GM12878 (cell line): ENCODE results near the gene PPT2. TPM values are rescaled to one million over a fixed set of nuclear protein-coding genes. Genes with fewer than 3 reads are reported as not detected.

Experiments used
- ATAC-seq: fragments of 200-7000 bp; cut with Tn5 transposase; 3 replicates; pipeline ENCODE4 v1.9.1; 2020; ENCODE audit warnings: mild to moderate bottlenecking, moderate library complexity
- BruUV-seq: library from RNA; stranded (reverse); fragments of 400-500 nt; replicated peaks from 2 replicates; lab custom pipeline; 2021; lab: Mats Ljungman, UMichigan
- CTCF ChIA-PET: fragments of 300-600 bp; sonication (Branson Sonifier 250); formaldehyde crosslinking; extraction: SDS; loops from one replicate; lab custom pipeline; 2021; ENCODE audit warnings: inconsistent platforms; lab: Yijun Ruan, JAX
- POLR2A ChIA-PET: fragments of 350-600 bp; formaldehyde crosslinking; extraction: SDS; loops from one replicate; lab custom pipeline; 2021; ENCODE audit warnings: inconsistent platforms; lab: Charles Lee
- RAD21 ChIA-PET: fragments of 300-600 bp; sonication (Branson Sonifier 250); formaldehyde crosslinking; loops from one replicate; lab custom pipeline; 2023; ENCODE audit warnings: antibody characterized with exemption; ENCODE audit not compliant: unreplicated experiment; lab: Charles Lee
- SMC1A ChIA-PET: fragments of 300-600 bp; sonication (Branson Sonifier 250); formaldehyde crosslinking; loops from one replicate; lab custom pipeline; 2023; ENCODE audit not compliant: unreplicated experiment, uncharacterized antibody; lab: Charles Lee
- DNase-seq: peaks from one replicate; pipeline ENCODE4 v3.0.0-alpha.2; 2011; ENCODE audit warnings: low read depth, low spot score
- FAIRE-seq: peaks from 3 replicates; lab custom pipeline; 2011; peaks lifted over from hg19 to GRCh38; lab: Jason Lieb, UNC
- H2AFZ ChIP-seq: 2 replicates; pipeline ENCODE4 v1.6.0; 2011; ENCODE audit warnings: low read depth, low read length, control low read depth; ENCODE audit not compliant: control insufficient read depth
- H3K27ac ChIP-seq: 2 replicates; pipeline ENCODE4 v1.5.1; 2011; ENCODE audit warnings: control low read depth; ENCODE audit not compliant: control insufficient read depth, insufficient read depth
- H3K27me3 ChIP-seq, 2 experiments: replicated peaks in 1 of 2; 2 replicates each; pipeline versions ENCODE4 v1.6.0 to v1.6.1; 2011; ENCODE audit warnings: low read length in 1 of 2; ENCODE audit not compliant: control insufficient read depth in 2 of 2, insufficient read depth in 2 of 2
- H3K36me3 ChIP-seq, 2 experiments: 2 replicates each; pipeline ENCODE4 v1.5.1; 2011; ENCODE audit warnings: low read length in 1 of 2; ENCODE audit not compliant: control insufficient read depth in 2 of 2, insufficient read depth in 2 of 2
- H3K4me1 ChIP-seq: 2 replicates; pipeline ENCODE4 v1.6.1; 2011; ENCODE audit warnings: mild to moderate bottlenecking, low read length, moderate library complexity, mixed read lengths; ENCODE audit not compliant: control insufficient read depth, insufficient read depth
- H3K4me2 ChIP-seq: 2 replicates; pipeline ENCODE4 v1.6.0; 2011; ENCODE audit warnings: control low read depth; ENCODE audit not compliant: control insufficient read depth, insufficient read depth
- H3K4me3 ChIP-seq: fragments of 200-600 bp; sonication (generic); 2 replicates; pipeline ENCODE4 v1.5.1; 2016
- H3K79me2 ChIP-seq: 2 replicates; pipeline ENCODE4 v1.6.0; 2011; ENCODE audit warnings: low read length; ENCODE audit not compliant: control insufficient read depth, insufficient read depth
- H3K9ac ChIP-seq: 2 replicates; pipeline ENCODE4 v1.8.0; 2011; ENCODE audit warnings: low read length, control low read depth, mixed read lengths; ENCODE audit not compliant: control insufficient read depth, insufficient read depth
- H3K9me3 ChIP-seq: replicated peaks from 3 replicates; pipeline ENCODE4 v1.5.1; 2011; ENCODE audit warnings: mild to moderate bottlenecking, low read length; ENCODE audit not compliant: control insufficient read depth, insufficient read depth
- H4K20me1 ChIP-seq: 2 replicates; pipeline ENCODE4 v1.6.0; 2011; ENCODE audit not compliant: control insufficient read depth, insufficient read depth
- ATF3 ChIP-seq: IDR thresholded peaks from 2 replicates; pipeline ENCODE4 v1.6.1; 2011; ENCODE audit warnings: low read depth, mild to moderate bottlenecking, low read length, moderate library complexity, borderline replicate concordance; ENCODE audit errors: extremely low read depth
- BACH1 ChIP-seq: fragments of 450-650 bp; IDR thresholded peaks from 2 replicates; pipeline ENCODE4 v1.6.1; 2017; ENCODE audit warnings: mild to moderate bottlenecking, borderline replicate concordance
- CEBPB ChIP-seq, 2 experiments: fragments of 150-350 bp in 1 of 2; IDR thresholded peaks; 2 replicates each; pipeline ENCODE4 v1.6.1; 2012 to 2014; ENCODE audit warnings: low read depth in 2 of 2, low read length in 2 of 2, borderline replicate concordance in 1 of 2, inconsistent platforms in 1 of 2
- E4F1 ChIP-seq: fragments of 450-650 bp; IDR thresholded peaks from 2 replicates; pipeline ENCODE4 v1.6.1; 2018; ENCODE audit warnings: borderline replicate concordance, mild to moderate bottlenecking; ENCODE audit not compliant: partially characterized antibody
- ESRRA ChIP-seq: IDR thresholded peaks from 2 replicates; pipeline ENCODE4 v1.6.1; 2012; ENCODE audit warnings: mild to moderate bottlenecking, low read length, improper control_type of control experiment
- IRF3 ChIP-seq: fragments of 450-650 bp; IDR thresholded peaks from 2 replicates; pipeline ENCODE4 v1.6.1; 2014; ENCODE audit warnings: mild to moderate bottlenecking
- NR2C1 ChIP-seq: fragments of 450-650 bp; IDR thresholded peaks from 2 replicates; pipeline ENCODE4 v1.6.1; 2017; ENCODE audit warnings: antibody characterized with exemption, mild to moderate bottlenecking, moderate library complexity
- NRF1 ChIP-seq: conservative IDR thresholded peaks from 2 replicates; pipeline ENCODE4 v1.6.1; 2011; ENCODE audit warnings: mild to moderate bottlenecking, low read depth, low read length, improper control_type of control experiment
- PAX8 ChIP-seq: fragments of 450-650 bp; IDR thresholded peaks from 2 replicates; pipeline ENCODE4 v1.6.1; 2017; ENCODE audit warnings: mild to moderate bottlenecking, moderate library complexity
- SIX5 ChIP-seq: IDR thresholded peaks from 2 replicates; pipeline ENCODE4 v1.6.1; 2011; ENCODE audit warnings: mild to moderate bottlenecking, low read depth, low read length, moderate library complexity; ENCODE audit not compliant: severe bottlenecking
- SREBF1 ChIP-seq: IDR thresholded peaks from 2 replicates; pipeline ENCODE4 v1.6.1; 2012; ENCODE audit warnings: mild to moderate bottlenecking, low read length
- SUZ12 ChIP-seq: fragments of 200-600 bp; sonication (generic); IDR thresholded peaks from one replicate; pipeline ENCODE4 v1.6.1; 2018; ENCODE audit warnings: antibody characterized with exemption, mild to moderate bottlenecking; ENCODE audit not compliant: unreplicated experiment
- TCF12 ChIP-seq: IDR thresholded peaks from 2 replicates; pipeline ENCODE4 v1.6.1; 2011; ENCODE audit warnings: low read depth, mild to moderate bottlenecking, low read length
- WGBS: methylation state at CpG from one replicate; pipeline ENCODE4 v1.1.6; 2016; ENCODE audit warnings: low lambda C conversion rate; ENCODE audit not compliant: insufficient replicate concordance, insufficient coverage; ENCODE audit errors: missing lambda C conversion rate; 5-methylcytosine and 5-hydroxymethylcytosine counted together
- in situ Hi-C: fragments of 300-500 bp; cut with MboI; formaldehyde crosslinking; loops from 9 replicates; pipeline ENCODE4 v1.14.3; 2018; ENCODE audit warnings: mixed read lengths
- intact Hi-C: fragments of 100-400 bp; cut with micrococcal nuclease; formaldehyde crosslinking; loops from one replicate; pipeline ENCODE4 v1.14.2; 2022; ENCODE audit not compliant: unreplicated experiment
- polyA plus RNA-seq, 11 experiments: library from polyadenylated mRNA; depleted of rRNA in 4 of 11; unstranded in 6 of 11; stranded (reverse) in 5 of 11; fragments of >200 nt; fragmentation: Nextera tagmentation in 4 of 11; fragmentation: Illumina TruSeq in 1 of 11; extraction: Ambion mirVana in 4 of 11; extraction: Trizol in 1 of 11; gene quantifications; 1 replicate in 1 of 11; 2 replicates in 10 of 11; pipeline versions ENCODE4 v1.2.1 to v1.2.3, GENCODE V29; 2011 to 2016; ENCODE audit warnings: inconsistent platforms in 2 of 11, missing spikeins in 2 of 11, low read depth in 1 of 11
- total RNA-seq, 4 experiments: library from RNA; depleted of rRNA in 3 of 4; stranded (reverse); fragments of >200 nt in 3 of 4; fragmentation: Illumina TruSeq in 1 of 4; extraction: Trizol in 1 of 4; gene quantifications; 2 replicates each; pipeline versions ENCODE4 v1.2.1 to v1.2.3, GENCODE V29; 2013 to 2021
- TF ChIP-seq, protein P1 (sequence below): fragments of 450-650 bp; IDR thresholded peaks from 2 replicates; pipeline ENCODE4 v1.6.1; 2017; ENCODE audit warnings: borderline replicate concordance
- TF ChIP-seq, protein P2 (sequence below): fragments of 150-350 bp; IDR thresholded peaks from 2 replicates; pipeline ENCODE4 v1.6.1; 2014; ENCODE audit warnings: mild to moderate bottlenecking, low read depth, low read length
- TF ChIP-seq, protein P3 (sequence below): IDR thresholded peaks from 2 replicates; pipeline ENCODE4 v1.6.1; 2012; ENCODE audit warnings: low read depth, low read length, improper control_type of control experiment

Gene PPT2
- total and polyA plus RNA-seq, 10 of the 15 experiments (the other 5 are each of a cell fraction or from before 2014, with no cell fraction given), result 1.3 to 25.5 (median 5.5) TPM

DNA sequence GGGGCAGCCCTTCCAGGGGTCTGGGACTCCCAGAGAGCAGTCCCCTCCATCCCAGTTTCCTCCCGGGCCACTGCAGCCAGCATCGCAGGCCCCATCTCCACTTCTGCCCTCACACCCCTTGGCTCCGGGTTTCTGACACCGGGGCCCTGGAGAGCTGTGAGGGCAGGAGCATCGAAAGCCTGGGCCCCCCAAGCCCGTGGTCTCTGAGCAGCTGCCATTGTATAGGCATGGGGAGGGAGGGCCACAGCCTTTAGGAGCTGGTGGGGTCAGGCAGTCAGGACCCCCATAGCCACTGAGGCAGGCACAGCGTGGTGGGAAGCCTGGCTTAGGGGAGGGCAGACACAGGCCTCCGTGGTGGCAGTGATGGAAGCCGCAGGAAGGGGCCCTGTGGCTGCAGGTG is 48.2 kb downstream of the PPT2 start:
- no TSS peak for BruUV-seq
- no peaks in the 10 kb centered on the region for H4K20me1 ChIP-seq
- FAIRE-seq, result no peak
- H3K4me3 ChIP-seq, result no peak overlapping the region
- no peaks in the 10 kb centered on the region for H3K27me3 ChIP-seq
- RAD21 ChIA-PET, result no interaction called here
- H2AFZ ChIP-seq, result no peak overlapping the region
- CTCF ChIA-PET, result interaction anchor here (0.6 kb wide), 1 partner anchor 83 kb away, joined by 3 read pairs; no protein-coding TSS in a partner anchor
- H3K4me1 ChIP-seq, result peaks cover 3% of the 10 kb centered on the region
- 57% methylated on average over 9 of the region's 9 CpGs for WGBS
- no peak overlapping the region for H3K9ac ChIP-seq
- no peak for TF ChIP-seq TCF12
- TF ChIP-seq SREBF1, result no peak
- TF ChIP-seq, protein P1, sequence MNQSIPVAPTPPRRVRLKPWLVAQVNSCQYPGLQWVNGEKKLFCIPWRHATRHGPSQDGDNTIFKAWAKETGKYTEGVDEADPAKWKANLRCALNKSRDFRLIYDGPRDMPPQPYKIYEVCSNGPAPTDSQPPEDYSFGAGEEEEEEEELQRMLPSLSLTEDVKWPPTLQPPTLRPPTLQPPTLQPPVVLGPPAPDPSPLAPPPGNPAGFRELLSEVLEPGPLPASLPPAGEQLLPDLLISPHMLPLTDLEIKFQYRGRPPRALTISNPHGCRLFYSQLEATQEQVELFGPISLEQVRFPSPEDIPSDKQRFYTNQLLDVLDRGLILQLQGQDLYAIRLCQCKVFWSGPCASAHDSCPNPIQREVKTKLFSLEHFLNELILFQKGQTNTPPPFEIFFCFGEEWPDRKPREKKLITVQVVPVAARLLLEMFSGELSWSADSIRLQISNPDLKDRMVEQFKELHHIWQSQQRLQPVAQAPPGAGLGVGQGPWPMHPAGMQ, result no peak
- TF ChIP-seq E4F1, result no peak
- TF ChIP-seq, protein P2, sequence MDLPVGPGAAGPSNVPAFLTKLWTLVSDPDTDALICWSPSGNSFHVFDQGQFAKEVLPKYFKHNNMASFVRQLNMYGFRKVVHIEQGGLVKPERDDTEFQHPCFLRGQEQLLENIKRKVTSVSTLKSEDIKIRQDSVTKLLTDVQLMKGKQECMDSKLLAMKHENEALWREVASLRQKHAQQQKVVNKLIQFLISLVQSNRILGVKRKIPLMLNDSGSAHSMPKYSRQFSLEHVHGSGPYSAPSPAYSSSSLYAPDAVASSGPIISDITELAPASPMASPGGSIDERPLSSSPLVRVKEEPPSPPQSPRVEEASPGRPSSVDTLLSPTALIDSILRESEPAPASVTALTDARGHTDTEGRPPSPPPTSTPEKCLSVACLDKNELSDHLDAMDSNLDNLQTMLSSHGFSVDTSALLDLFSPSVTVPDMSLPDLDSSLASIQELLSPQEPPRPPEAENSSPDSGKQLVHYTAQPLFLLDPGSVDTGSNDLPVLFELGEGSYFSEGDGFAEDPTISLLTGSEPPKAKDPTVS, result no peak
- no peak for TF ChIP-seq NR2C1
- TF ChIP-seq BACH1, result no peak
- no peak for TF ChIP-seq SUZ12
- TF ChIP-seq ATF3, result no peak
- no peak for TF ChIP-seq IRF3
- no peak for TF ChIP-seq CEBPB (IDR thresholded peaks at IDR 0.05; ENCODE audit: borderline replicate concordance in 1 of 2, low read depth in 2 of 2, low read length in 2 of 2)
- TF ChIP-seq ESRRA, result no peak
- TF ChIP-seq PAX8, result no peak
- TF ChIP-seq, protein P3, sequence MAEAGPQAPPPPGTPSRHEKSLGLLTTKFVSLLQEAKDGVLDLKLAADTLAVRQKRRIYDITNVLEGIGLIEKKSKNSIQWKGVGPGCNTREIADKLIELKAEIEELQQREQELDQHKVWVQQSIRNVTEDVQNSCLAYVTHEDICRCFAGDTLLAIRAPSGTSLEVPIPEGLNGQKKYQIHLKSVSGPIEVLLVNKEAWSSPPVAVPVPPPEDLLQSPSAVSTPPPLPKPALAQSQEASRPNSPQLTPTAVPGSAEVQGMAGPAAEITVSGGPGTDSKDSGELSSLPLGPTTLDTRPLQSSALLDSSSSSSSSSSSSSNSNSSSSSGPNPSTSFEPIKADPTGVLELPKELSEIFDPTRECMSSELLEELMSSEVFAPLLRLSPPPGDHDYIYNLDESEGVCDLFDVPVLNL, result no peak
- no peak for TF ChIP-seq NRF1
- no peak for TF ChIP-seq SIX5
- TF ChIP-seq, all 136 proteins: peak for 0
- ChIA-PET SMC1A (no interaction called here), POLR2A (no interaction called here)
- in situ Hi-C loops (no loop called here), intact Hi-C loops (no loop called here)
- H3K27ac ChIP-seq, result no peak overlapping the region
- no peaks in the 10 kb centered on the region for H3K36me3 ChIP-seq
- H3K4me2 ChIP-seq, result no peak overlapping the region
- DNase-seq (no peak), ATAC-seq (no peak)
- H3K9me3 ChIP-seq, result no peaks in the 10 kb centered on the region
- H3K79me2 ChIP-seq, result no peaks in the 10 kb centered on the region
